NB4 (cell line): Measurements from ENCODE around the gene KIAA1958.
"Not testable (repeated sequence)": the region's sequence is repeated elsewhere in the genome, so short reads cannot be mapped to it uniquely, and the experiment has no call there.

Experiments
- DNase-seq: peaks from one replicate; pipeline ENCODE4 v3.0.0; 2010; ENCODE audit warnings: low read depth
- H3K4me3 ChIP-seq: one replicate; pipeline ENCODE4 v1.5.1; 2011; ENCODE audit warnings: mild to moderate bottlenecking, low read depth, low read length, moderate library complexity
- MYC ChIP-seq: IDR thresholded peaks from 2 replicates; pipeline ENCODE4 v1.6.1; 2011; ENCODE audit warnings: low read depth, low read length
- POLR2A ChIP-seq: IDR thresholded peaks from 2 replicates; pipeline ENCODE4 v1.6.1; 2011; ENCODE audit warnings: mild to moderate bottlenecking; ENCODE audit not compliant: insufficient read length; ENCODE audit errors: extremely low read depth
- TF ChIP-seq, protein P1 (sequence below): IDR thresholded peaks from 2 replicates; pipeline ENCODE4 v1.6.1; 2011; ENCODE audit warnings: low read depth, low read length
- TF ChIP-seq, protein P2 (sequence below): IDR thresholded peaks from one replicate; pipeline ENCODE4 v1.5.1; 2012; ENCODE audit warnings: low read depth, low read length

The KIAA1958 gene

GRCh38 chr9:112507001-112507680, 20.5 kb downstream of the KIAA1958 start:
- no peak for DNase-seq
- no peak overlapping the region for H3K4me3 ChIP-seq
- no peak for TF ChIP-seq MYC
- TF ChIP-seq POLR2A, result no peak
- TF ChIP-seq, protein P1, sequence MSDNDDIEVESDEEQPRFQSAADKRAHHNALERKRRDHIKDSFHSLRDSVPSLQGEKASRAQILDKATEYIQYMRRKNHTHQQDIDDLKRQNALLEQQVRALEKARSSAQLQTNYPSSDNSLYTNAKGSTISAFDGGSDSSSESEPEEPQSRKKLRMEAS, result no peak
- TF ChIP-seq, protein P2, sequence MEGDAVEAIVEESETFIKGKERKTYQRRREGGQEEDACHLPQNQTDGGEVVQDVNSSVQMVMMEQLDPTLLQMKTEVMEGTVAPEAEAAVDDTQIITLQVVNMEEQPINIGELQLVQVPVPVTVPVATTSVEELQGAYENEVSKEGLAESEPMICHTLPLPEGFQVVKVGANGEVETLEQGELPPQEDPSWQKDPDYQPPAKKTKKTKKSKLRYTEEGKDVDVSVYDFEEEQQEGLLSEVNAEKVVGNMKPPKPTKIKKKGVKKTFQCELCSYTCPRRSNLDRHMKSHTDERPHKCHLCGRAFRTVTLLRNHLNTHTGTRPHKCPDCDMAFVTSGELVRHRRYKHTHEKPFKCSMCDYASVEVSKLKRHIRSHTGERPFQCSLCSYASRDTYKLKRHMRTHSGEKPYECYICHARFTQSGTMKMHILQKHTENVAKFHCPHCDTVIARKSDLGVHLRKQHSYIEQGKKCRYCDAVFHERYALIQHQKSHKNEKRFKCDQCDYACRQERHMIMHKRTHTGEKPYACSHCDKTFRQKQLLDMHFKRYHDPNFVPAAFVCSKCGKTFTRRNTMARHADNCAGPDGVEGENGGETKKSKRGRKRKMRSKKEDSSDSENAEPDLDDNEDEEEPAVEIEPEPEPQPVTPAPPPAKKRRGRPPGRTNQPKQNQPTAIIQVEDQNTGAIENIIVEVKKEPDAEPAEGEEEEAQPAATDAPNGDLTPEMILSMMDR, result no peak

DNA sequence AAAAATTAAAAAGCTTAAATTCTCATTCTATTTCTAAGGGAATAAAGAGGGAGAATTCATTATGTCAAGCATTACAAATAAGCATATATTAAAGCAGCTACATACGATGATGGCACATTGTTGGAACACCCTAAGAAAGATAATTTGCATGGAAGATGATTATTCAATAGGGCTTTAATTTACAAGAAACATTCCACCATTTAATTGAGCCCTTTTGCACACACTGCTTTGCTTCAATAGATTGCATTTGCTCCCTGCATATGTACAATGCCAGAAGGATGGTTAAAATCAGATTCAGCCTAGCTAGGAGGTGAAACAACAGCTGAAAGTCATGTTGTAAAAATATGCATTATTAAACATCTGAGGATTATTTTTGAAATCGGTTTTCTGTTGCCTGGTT, 21.8 kb downstream of the KIAA1958 start:
- TF ChIP-seq, protein P1, result no peak
- no peak for TF ChIP-seq MYC
- TF ChIP-seq POLR2A, result no peak
- TF ChIP-seq, protein P2, result no peak
- no peak for DNase-seq
- no peak overlapping the region for H3K4me3 ChIP-seq

GRCh38 chr9:112512377-112512776, 25.8 kb downstream of the KIAA1958 start:
- not testable (repeated sequence) for H3K4me3 ChIP-seq, DNase-seq

DNA sequence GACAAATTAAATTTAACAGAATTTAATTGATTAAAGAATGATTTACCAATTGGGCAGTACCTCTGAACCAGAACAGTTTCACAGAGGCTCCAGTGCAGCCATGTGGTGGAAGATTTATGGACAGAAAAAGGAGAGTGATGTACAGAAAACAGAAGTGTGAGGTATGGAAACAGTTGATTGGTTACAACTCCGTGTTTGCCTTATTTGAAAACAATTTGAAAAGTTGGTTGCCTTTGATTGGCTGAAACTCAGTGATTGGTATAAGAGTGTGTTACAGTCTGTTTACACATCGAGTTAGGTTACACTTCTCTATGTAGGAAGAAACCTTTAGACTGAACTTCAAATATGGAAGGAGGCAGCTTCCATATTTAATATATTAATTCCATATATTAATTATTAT, 30.1 kb downstream of the KIAA1958 start:
- TF ChIP-seq, protein P1, result no peak
- no peak for TF ChIP-seq MYC
- TF ChIP-seq, protein P2, result no peak
- no peak for TF ChIP-seq POLR2A
- H3K4me3 ChIP-seq, result no peak overlapping the region
- DNase-seq, result no peak

DNA sequence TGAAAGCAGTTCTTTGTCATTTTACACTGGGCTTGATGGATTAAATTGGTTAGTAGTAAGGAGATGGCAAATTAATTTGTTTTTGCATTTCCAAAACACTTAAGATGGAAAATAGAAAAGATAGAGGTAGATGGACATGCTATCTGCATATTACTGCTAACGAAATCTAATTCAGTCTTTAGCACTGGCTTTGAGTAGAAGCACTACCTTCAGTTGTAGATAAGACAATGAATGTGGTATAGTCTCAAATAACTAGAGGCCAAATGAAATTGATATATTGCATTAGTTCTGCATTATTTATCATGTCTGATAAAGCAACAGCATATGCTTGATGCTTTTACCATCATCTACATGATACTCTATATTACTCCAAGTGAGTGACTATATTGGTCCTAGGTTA, 33.4 kb downstream of the KIAA1958 start:
- DNase-seq, result no peak
- H3K4me3 ChIP-seq, result no peak overlapping the region
- no peak for TF ChIP-seq MYC
- TF ChIP-seq POLR2A, result no peak
- TF ChIP-seq, protein P2, result no peak
- TF ChIP-seq, protein P1, result no peak

- TF ChIP-seq POLR2A (no peak), MYC (no peak)
- TF ChIP-seq, protein P2, result no peak
- TF ChIP-seq, protein P1, result no peak
- no peak for DNase-seq
- no peak overlapping the region for H3K4me3 ChIP-seq
Observed at GRCh38 chr9:112520656-112521055, 34.0 kb downstream of the KIAA1958 start.
